T-helper 1 cell treated with Interleukin-12 subunit alpha and Interleukin-12 subunit beta and Interleukin-4 antibody, amounts not matched to agents 30 ng/mL and 1 ng/mL, for 36 hours (primary cell): ENCODE data around the gene PFDN1. TPM values are rescaled to one million over a fixed set of nuclear protein-coding genes. Genes with fewer than 3 reads are reported as not detected.

Experiments used
- intact Hi-C: fragments of 100-400 bp; cut with micrococcal nuclease; formaldehyde crosslinking; loops from one replicate; pipeline ENCODE4 v1.15.1; 2024
- total RNA-seq: library from RNA; stranded (reverse); gene quantifications from 2 replicates; pipeline ENCODE4 v1.2.3, GENCODE V29; 2022

PFDN1 gene
- total RNA-seq, 1 donor from 2014 or later: 57.5 TPM

- intact Hi-C loops: no loop called here
Measured at GRCh38 chr5:140299056-140299455, 3.8 kb downstream of the PFDN1 start.

DNA sequence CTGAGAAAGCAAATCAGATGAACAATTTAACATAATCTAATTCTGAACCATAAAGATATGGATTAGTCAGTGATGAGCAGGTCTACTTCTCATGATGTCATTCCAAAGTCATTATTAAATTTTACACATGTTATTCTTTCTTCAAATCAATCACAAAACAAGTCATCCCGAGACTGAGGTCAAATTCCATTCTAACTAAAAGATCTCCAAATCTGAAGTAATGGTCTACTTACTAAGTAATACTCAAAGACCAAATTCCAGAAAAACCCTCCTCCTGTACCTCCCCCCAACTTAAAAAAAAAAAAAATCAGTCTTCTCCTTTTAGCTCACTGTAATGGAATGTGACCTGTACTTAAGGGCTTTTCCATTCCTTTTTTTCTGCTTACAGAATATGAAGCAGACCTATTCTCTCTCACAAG is 4.7 kb downstream of the PFDN1 start:
- intact Hi-C loops: no loop called here

DNA sequence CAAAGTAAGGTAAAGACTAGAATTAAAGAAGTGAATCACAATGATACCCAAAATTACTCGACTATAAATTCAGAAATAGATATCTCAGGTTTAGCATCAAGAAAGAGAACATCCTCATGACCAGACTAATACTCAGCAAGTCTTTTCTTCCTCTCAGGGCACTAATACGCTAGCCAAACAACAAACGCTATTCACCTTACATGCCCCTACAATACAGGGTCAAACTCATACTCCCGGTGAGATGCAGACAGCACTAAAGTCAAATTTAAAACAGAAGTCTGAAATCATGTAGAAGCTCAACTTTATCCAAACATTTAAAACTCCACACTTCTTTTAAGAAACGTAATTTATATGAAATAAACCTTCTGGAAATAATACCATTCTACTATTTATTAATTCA is 5.6 kb downstream of the PFDN1 start:
- intact Hi-C loops: no loop called here

DNA sequence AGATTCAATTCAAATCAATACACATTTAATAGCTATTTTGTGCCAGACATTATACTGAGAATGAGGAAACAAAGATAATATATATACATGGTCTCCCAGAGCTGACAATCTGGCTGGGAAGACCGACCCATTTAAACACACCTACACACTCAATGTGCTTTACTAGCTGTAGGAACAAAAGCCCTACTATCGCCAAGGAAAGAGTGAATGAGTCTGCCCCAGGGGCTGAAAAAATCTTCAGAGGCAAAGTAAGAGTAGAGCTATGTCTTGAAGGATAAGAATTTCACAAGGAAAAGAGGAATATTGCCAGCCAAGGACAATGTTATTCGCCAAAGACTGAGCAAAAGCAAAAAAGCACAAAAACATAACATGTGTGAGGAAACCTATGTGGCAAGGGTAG is 6.6 kb downstream of the PFDN1 start:
- intact Hi-C loops: no loop called here

GRCh38 chr5:140295414-140295813 is 7.5 kb downstream of the PFDN1 start:
- intact Hi-C loops: no loop called here

GRCh38 chr5:140294753-140295152 is 8.1 kb downstream of the PFDN1 start:
- intact Hi-C loops: no loop called here

GRCh38 chr5:140293849-140294100 is 9.1 kb downstream of the PFDN1 start:
- intact Hi-C loops: loop anchor here (1.0 kb wide), 1 partner anchor 10 kb away; the partner anchor contains the start of gene PFDN1

DNA sequence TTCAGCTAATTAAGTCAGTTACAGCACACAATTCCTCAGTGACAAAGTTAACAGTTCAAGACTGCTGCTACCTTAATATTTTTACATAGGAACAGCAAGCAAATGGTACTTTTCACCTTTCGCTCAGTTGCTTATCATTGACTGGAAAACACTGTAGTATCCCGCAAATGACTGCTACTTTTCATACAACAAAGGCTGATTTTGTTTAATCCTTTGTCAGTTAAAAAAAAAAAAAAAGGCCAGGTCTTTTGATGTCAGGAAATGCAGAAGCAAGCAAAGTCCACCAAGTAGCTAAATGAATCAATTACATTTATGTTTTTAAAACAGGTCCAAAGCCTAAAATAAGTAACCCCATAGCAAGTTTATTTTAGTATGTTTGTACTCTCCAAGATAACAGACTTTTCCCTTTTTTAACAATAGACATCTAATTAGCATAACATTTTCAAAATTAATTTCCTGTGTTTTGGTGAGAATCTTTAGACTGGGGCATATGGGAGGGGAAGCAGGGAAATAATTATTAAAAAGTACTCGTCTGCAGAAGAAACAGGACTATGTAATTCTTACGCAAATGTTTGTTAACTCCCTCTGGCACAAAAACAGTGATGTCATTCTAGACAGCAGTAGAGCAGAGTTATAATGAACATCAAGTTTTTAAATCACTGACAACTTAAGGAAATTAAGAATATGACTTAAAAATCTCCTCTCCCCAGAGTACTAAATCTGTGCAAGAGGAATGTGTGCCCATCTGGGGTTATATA is 9.6 kb downstream of the PFDN1 start:
- intact Hi-C loops: loop anchor here (1.0 kb wide), 1 partner anchor 10 kb away; the partner anchor contains the start of gene PFDN1

DNA sequence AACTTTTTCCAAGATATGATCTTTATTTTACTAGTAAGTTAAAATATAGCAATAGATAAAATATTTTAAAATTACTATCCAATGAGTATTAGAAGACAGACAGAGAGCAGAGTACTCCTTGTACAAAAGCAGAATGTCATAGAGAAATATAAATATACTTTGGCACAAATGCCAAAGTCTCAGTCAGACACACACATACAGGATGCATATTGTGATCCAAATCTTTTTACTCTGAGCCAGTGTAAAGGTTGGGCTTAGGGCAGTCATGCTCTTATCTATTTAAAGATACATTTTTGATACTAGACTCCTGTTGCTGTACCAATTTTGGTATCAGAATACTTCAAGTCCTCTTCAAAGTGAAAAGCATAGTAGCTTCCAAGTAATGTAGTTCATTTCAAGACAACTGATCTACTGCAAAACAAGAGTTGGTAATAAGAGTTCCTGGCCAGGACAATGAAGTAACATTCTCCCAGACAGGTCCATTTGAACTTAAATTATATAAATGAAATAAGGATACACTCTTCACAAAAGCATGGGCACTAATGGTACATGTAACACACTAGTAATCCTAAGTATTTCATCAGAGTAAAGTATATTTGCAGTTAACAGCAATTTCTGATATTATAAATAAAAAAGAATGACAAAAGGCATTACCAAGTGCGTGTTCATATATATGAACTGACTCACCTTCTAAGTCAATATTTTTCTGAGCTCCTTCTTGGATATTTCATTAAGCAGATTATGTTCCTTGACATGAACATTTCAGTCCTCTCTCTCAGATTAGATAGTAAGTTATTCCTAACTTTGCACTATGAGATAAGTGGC is 10.5 kb downstream of the PFDN1 start:
- intact Hi-C loops: loop anchor here (1.0 kb wide), 1 partner anchor 11 kb away; the partner anchor contains the start of gene PFDN1

- intact Hi-C loops: no loop called here
Measured at GRCh38 chr5:140287801-140288521, 14.9 kb downstream of the PFDN1 start.

GRCh38 chr5:140286424-140286823 is 16.5 kb downstream of the PFDN1 start:
- intact Hi-C loops: no loop called here

DNA sequence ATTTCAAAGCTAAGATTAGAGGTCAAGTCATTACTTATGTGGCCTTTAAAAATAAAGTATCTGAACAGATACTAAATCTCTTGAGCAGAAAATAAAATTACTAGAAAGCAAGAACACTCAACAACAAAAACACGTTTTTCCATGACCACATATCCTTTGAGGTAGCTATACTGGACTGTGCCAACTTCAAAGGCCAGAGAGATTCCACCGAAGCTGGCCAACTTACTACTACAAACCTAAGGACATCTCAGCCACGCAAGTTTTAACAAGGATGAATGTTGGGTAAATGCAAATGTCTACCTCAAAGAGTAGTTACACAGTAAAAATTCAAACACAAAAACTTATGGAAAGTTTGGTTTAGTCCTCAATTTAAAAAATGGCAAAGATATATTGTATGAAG is 18.9 kb downstream of the PFDN1 start:
- intact Hi-C loops: no loop called here

- intact Hi-C loops: no loop called here
Measured at GRCh38 chr5:140282266-140282665, 20.6 kb downstream of the PFDN1 start.

DNA sequence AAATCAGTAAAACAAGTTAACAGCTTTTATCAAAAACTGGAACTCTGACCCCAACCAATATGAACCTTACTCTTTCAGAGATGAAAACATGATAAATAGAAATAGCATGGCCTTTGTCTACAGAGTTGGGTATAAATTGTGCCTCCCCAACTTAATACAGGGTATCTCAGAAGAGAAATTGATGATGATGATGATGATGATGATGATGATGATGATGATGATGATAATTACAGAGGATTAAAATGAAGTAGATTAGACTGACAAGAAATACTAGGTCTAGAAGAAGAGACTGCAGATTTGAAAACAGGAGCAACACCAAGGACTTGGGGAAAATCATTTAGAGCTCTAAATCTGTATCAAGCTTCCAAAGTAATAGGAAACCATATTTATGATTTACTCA is 27.1 kb downstream of the PFDN1 start:
- intact Hi-C loops: no loop called here

DNA sequence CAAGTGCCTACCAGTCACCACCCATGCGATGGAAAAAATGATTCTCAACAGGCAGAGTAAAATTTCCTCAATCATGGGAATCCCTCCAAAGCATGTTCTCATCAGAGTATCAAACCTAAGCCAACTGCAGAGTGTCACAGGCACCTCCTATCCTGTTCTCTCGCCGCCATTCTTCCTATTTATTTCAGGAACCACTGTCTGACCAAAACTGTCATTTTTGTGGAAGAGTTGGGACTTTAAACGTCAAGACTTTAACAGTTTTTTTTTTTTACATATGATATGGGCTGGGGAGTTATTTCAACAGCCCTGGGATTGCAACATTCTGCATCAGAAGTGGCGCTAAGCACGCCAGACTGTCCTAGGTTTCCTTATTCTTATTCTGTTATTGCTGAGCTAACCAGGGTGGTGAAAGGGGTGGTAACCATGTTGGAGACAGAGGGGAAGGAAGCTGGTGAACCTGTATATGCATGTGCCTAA is 29.5 kb downstream of the PFDN1 start:
- intact Hi-C loops: no loop called here

- intact Hi-C loops: no loop called here
Measured at GRCh38 chr5:140270008-140270407, 32.9 kb downstream of the PFDN1 start.

DNA sequence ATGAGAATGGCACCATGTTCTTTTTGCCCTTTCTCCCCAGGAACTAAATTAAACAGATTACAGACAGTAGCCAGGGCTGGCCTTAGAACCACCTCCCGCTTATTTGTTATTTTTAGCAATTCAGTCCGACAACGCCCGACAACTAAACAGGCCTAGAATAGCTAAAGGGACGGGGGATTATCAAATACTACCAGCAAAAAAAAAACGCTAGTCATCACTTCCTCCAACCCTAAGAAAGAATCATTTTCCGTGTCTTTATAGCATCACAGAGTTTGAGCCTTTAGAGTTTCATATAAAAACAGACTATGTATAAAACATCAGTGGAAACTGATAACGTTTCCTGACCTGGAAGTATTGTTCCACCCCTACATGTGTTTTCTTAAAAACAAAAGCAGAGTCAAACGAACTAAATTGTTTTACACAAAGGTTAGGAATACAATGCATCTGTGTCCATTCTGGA is 35.3 kb downstream of the PFDN1 start:
- intact Hi-C loops: no loop called here

GRCh38 chr5:140267201-140267540 is 35.7 kb downstream of the PFDN1 start:
- intact Hi-C loops: no loop called here

GRCh38 chr5:140266471-140267200 is 36.3 kb downstream of the PFDN1 start:
- intact Hi-C loops: no loop called here

DNA sequence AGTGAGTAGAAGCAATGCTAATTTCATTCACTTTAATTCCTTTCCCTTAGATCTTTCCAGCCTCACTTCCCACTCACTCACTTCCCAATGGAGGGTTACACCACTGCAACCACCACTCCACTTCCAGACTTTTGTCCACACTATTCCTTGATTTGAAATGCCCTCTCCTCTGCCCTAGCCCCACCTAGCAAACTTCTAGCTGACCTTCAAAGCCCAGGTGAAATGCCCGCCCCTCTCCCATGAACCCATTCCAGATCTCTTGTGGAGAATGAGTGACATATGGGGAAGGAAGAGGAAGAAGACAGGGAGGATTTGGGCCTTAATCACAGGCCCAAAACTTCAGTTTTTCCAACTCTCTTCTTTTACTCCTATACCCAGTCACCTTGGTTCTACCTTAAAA is 37.1 kb downstream of the PFDN1 start:
- intact Hi-C loops: loop anchor here (2.0 kb wide), 2 partner anchors 15 to 37 kb away; partner anchors contain the start of gene PFDN1

DNA sequence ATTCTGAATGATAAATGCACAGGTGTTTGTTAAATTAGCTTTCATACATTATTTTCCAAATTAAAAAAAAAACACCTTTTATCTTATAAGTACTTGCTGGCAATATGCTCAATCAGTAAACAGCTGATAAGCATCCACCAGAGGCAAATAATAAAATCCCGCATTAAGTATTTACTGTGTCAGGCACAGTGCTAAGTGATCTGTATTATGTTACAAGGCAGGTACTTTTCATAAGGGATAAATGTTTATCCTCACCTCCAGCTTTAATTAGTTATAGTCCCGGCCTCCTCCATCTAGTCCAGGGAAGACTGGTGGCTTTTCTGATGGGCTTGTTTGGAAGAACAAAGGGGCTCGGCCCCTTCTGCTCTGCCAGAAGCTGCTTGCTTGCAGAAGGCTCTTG is 40.1 kb downstream of the PFDN1 start:
- intact Hi-C loops: no loop called here
